Type B pancreatic cell (in vitro differentiated cells): ENCODE data around the gene ADGRE3. TPM values are rescaled to one million over a fixed set of nuclear protein-coding genes. Genes with fewer than 3 reads are reported as not detected.
"Not testable (repeated sequence)": the region's sequence is repeated elsewhere in the genome, so short reads cannot be mapped to it uniquely, and the experiment has no call there.

Experiments
- DNase-seq: peaks from one replicate; pipeline ENCODE4 v3.0.0; 2021; ENCODE audit warnings: mixed read lengths; ENCODE audit not compliant: unreplicated experiment; ENCODE audit errors: extremely low spot score
- H3K27ac Mint-ChIP-seq: 2 replicates; pipeline ENCODE4 v1.8.0; 2021; ENCODE audit warnings: mild to moderate bottlenecking, mixed read lengths
- H3K27me3 Mint-ChIP-seq: 2 replicates; pipeline ENCODE4 v1.8.0; 2021; ENCODE audit warnings: mixed read lengths
- H3K36me3 Mint-ChIP-seq: 2 replicates; pipeline ENCODE4 v1.8.0; 2021; ENCODE audit warnings: mixed read lengths
- H3K4me1 Mint-ChIP-seq: one replicate; pipeline ENCODE4 v1.8.0; 2021; ENCODE audit warnings: mixed read lengths; ENCODE audit not compliant: unreplicated experiment
- H3K4me3 Mint-ChIP-seq: 2 replicates; pipeline ENCODE4 v1.8.0; 2021; ENCODE audit warnings: mild to moderate bottlenecking, mixed read lengths
- H3K9me3 Mint-ChIP-seq: 2 replicates; pipeline ENCODE4 v1.8.0; 2021; ENCODE audit warnings: mixed read lengths
- CTCF ChIP-seq: fragments of 200-600 bp; sonication (generic); conservative IDR thresholded peaks from 2 replicates; pipeline ENCODE4 v1.5.0; 2021; ENCODE audit warnings: antibody characterized with exemption, mild to moderate bottlenecking
- total RNA-seq: library from RNA; stranded (reverse); gene quantifications from 2 replicates; pipeline ENCODE4 v1.2.1, GENCODE V29; 2021; ENCODE audit warnings: low replicate concordance

The ADGRE3 gene
- total RNA-seq, 1 donor from 2014 or later: not detected

- Mint-ChIP-seq H3K36me3 (no peaks in the 10 kb centered on the region), H3K4me1 (no peaks in the 10 kb centered on the region), H3K27ac (no peak overlapping the region), H3K9me3 (peaks cover 6% of the 10 kb centered on the region), H3K27me3 (no peaks in the 10 kb centered on the region), H3K4me3 (no peak overlapping the region)
- no peak for DNase-seq
- TF ChIP-seq CTCF: no peak
Measured at GRCh38 chr19:14612657-14613056, 62.0 kb downstream of the ADGRE3 start.

GRCh38 chr19:14612242-14612641, 62.4 kb downstream of the ADGRE3 start:
- H3K36me3 Mint-ChIP-seq, H3K27me3 Mint-ChIP-seq, H3K9me3 Mint-ChIP-seq: not testable (repeated sequence)

GRCh38 chr19:14611051-14611450, 63.6 kb downstream of the ADGRE3 start:
- no peak for DNase-seq
- H3K4me3 Mint-ChIP-seq: no peak overlapping the region
- no peaks in the 10 kb centered on the region for H3K4me1 Mint-ChIP-seq
- no peaks in the 10 kb centered on the region for H3K36me3 Mint-ChIP-seq
- TF ChIP-seq CTCF: no peak
- H3K27me3 Mint-ChIP-seq: no peaks in the 10 kb centered on the region
- peaks cover under 1% of the 10 kb centered on the region for H3K9me3 Mint-ChIP-seq
- no peak overlapping the region for H3K27ac Mint-ChIP-seq

More at GRCh38 chr19:14612242-14612641, 62.4 kb downstream of the ADGRE3 start:
- not testable (repeated sequence) for H3K27ac Mint-ChIP-seq, H3K4me3 Mint-ChIP-seq, DNase-seq, H3K4me1 Mint-ChIP-seq

GRCh38 chr19:14606627-14607026, 68.0 kb downstream of the ADGRE3 start:
- Mint-ChIP-seq H3K36me3 (no peaks in the 10 kb centered on the region), H3K4me3 (no peak overlapping the region), H3K27me3 (no peaks in the 10 kb centered on the region), H3K4me1 (no peaks in the 10 kb centered on the region), H3K27ac (no peak overlapping the region), H3K9me3 (no peaks in the 10 kb centered on the region)
- TF ChIP-seq CTCF: no peak
- no peak for DNase-seq

GRCh38 chr19:14603990-14604387, 70.7 kb downstream of the ADGRE3 start:
- no peak overlapping the region for H3K4me3 Mint-ChIP-seq
- no peaks in the 10 kb centered on the region for H3K9me3 Mint-ChIP-seq
- H3K36me3 Mint-ChIP-seq: no peaks in the 10 kb centered on the region
- no peak for DNase-seq
- no peaks in the 10 kb centered on the region for H3K4me1 Mint-ChIP-seq
- no peak overlapping the region for H3K27ac Mint-ChIP-seq
- H3K27me3 Mint-ChIP-seq: no peaks in the 10 kb centered on the region
- no peak for TF ChIP-seq CTCF

GRCh38 chr19:14599548-14600147, 75.0 kb downstream of the ADGRE3 start:
- no peak overlapping the region for H3K4me3 Mint-ChIP-seq
- no peaks in the 10 kb centered on the region for H3K4me1 Mint-ChIP-seq
- DNase-seq: no peak
- no peak overlapping the region for H3K27ac Mint-ChIP-seq
- no peaks in the 10 kb centered on the region for H3K27me3 Mint-ChIP-seq
- H3K9me3 Mint-ChIP-seq: peaks cover 11% of the 10 kb centered on the region
- no peak for TF ChIP-seq CTCF
- H3K36me3 Mint-ChIP-seq: no peaks in the 10 kb centered on the region
